HG02852 (cell line): ENCODE results near the gene MYCN.

Experiments used
- ATAC-seq: cut with Tn5 transposase; IDR thresholded peaks from one replicate; pipeline ENCODE4 v1.9.1; 2021; ENCODE audit warnings: mild to moderate bottlenecking, moderate library complexity; ENCODE audit not compliant: unreplicated experiment

The MYCN gene

DNA sequence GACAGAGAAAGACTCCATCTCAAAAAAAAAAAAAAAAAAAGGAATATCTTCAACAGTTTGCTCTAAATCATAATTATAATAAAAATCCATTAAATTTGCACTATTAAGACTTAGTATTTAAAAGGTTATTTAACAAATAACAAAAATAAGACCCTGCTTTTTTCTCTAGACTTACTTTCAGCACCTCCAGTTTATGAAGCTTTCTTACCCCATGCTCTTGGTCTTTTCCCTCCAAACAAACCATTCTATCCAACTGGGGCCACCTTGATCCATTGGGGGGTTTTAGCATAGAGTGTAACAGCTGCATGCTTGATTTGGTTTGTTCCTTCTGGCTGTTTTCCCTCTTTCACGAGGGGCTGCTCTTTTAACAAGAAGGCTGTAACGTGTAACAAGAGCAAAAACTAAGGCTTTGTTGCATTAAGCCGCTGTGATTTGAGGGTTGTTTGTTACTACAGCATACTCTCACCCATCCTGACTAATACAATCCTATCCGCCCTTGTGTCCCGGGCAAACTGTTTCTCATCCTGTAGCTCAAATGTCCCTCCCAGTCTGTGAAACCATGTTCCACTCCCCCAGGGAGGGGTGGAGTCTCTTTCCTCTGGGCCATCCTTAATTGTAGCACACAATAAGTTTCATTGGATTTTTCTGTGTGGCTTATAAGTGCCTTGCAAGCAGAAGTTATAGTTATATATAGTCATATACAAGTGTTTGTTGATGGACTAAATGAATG, 9.6 kb upstream of the MYCN start:
- ATAC-seq: no peak

DNA sequence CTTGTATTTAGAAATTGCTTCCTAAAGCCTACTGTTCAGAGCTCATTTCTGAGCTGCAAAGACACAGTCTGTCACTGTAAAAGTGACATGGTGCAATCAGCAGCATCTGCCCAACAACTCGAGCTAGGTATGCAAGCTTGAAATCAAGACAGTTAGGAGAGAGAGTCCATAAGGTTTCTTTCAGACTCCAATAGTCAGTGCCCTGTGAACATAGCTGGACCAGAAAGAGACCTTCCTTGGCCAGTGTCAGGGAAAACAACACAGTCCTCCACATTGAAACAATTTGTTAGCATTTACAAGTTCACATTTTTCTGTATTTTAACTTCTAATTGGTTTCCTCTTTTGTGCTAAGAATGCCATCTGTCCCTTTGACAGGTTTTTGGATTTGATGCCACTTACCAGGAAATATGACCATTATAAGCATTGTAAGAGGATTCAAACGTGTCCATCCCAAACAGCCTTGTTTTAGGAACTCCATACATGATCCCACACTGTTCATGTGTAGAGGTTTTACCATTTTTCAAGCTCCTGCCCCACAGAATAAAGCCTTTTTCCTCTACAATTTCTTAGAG, 8.9 kb upstream of the MYCN start:
- ATAC-seq: no peak

DNA sequence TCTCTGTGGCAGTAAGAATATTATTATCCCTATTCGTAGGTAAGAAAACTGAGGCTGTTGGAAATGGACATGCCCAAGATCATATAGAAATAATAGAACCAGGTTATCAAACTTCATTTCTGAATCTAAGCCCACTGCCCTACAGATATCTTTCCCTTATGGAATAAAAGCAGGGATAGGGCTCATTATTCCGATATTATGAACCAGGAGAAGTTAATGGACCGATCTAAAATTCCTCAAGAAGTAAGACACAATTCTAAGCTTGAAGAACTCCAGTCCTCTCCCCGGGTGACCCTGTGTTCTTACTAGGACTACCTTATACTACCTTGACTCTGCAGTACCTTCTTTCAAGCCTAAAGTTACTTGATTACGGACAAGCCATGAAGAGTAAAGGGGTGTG, 8.4 kb upstream of the MYCN start:
- ATAC-seq: no peak

DNA sequence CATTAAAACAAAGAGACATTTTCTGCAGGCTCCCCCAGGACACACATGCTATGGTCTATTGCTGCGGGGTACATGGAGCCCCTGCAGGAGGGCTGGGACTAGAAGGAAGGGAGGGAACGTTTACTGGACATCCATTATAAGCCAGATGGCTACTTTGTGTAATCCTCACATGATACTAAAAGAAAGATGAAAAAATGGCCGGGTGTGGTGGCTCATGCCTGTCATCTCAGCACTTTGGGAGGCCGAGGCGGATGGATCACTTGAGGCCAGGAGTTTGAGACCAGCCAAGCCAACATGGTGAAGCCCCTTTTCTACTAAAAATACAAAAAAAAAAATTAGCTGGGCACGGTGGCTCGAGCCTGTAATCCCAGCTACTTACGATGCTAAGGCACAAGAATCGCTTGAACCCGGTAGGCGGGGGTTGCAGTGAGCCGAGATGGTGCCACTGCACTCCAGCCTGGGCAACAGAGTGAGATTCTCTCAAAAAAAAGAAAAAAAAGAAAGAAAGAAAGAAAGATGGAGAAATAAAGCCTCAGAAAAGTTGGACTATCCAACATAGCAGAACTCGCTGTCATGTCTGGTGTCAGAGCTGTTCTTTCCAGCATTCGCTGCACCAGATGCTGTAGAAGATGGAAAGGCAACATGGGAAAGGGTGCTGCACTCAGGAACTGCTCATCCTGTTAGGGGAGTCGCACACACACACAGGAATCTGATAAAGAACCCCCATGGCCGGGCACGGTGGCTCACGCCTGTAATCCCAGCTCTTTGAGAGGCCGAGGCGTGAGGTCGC, 7.8 kb upstream of the MYCN start:
- ATAC-seq: no peak

DNA sequence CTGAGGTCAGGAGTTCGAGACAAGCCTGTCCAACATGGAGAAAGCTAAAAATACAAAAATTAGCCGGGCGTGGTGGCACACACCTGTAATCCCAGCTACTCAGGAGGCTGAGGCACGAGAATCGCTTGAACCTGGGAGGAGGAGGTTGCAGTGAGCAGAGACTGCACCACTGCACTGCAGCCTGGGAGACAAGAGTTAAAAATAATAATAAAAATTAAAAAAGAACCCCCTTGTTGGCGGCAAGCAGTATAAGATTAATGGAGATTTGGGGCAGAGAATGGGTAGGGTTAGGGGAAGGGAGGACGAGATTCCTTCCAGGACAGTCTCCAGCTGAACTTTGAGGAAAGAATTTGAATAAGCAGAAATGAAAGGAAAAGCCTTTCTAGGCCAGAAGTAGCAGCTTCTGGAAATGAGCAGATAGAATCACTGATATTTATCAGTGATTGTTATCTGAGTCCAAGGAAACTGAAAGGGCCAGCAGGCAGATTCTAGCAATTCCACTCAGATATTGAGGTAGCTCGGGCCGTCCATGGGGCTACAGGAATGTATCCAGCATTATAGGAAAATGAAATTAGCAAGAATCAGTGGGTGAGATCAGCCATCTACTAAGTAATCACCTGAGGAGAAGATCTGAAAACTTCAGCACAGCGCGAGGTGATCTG, 7.0 kb upstream of the MYCN start:
- ATAC-seq: no peak

DNA sequence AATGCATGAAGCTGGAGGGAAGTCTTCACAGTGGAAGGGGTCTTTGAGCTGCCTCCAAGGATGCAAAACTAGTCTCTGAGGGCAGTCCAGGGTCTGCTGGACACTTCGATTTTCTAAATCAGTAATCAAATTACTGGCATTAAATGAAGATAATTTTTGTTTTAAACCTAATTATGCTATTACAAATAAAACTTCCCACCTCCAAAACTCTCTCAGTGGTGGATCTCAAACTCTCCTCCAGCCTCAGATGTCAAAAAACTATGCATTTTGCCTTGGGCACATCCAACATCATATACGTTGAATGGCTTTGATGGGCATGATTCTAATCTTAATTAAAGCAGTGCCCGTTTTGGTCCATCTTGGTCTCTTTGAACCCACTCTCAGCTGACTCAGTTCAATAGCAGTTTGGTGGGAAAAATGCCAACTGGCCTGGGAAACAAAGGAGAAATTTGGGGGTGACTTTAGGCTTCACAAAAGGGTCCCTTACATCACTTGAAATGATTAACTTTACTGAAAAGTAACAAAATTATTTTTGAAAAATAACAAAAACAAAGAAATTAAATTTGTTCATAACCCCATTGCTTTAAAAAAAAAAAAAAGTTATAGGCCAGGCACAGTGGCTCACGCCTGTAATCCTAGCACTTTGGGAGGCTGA, 5.9 kb upstream of the MYCN start:
- no peak for ATAC-seq

DNA sequence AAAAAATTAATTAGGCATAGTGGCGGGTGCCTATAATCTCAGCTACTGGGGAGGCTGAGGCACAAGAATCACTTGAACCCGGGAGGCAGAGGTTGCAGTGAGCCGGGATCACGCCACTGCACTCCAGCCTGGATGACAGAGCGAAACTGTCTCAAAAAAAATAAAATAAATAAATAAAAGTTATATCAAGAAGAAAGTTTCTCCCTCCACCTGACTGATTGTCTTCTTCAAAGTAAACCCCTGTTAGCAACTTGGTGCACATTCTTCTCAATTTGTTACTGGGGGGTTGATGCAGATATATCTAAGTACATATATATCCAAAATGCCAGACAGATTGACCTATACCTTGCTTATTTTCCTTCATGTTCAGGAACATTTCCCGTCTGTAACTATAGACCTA, 5.2 kb upstream of the MYCN start:
- ATAC-seq: no peak

DNA sequence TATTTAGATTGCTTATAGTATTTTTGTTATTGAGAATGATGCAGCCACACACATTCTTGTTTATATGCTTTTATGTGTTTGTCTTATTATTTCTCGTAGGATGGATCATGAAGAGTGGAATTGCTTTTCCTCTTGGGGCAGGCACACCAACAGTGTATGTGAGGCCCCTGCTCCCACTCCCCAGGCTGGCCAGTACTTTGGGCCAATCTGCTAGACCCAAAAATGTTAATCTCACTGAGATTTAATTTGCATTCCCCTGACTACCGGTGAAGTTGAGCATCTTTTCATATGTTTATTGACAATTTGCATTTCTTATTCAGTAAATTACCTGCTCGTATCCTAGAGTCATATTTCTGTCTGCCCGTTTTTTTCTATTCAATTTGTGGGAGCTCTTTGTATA, 4.7 kb upstream of the MYCN start:
- no peak for ATAC-seq

DNA sequence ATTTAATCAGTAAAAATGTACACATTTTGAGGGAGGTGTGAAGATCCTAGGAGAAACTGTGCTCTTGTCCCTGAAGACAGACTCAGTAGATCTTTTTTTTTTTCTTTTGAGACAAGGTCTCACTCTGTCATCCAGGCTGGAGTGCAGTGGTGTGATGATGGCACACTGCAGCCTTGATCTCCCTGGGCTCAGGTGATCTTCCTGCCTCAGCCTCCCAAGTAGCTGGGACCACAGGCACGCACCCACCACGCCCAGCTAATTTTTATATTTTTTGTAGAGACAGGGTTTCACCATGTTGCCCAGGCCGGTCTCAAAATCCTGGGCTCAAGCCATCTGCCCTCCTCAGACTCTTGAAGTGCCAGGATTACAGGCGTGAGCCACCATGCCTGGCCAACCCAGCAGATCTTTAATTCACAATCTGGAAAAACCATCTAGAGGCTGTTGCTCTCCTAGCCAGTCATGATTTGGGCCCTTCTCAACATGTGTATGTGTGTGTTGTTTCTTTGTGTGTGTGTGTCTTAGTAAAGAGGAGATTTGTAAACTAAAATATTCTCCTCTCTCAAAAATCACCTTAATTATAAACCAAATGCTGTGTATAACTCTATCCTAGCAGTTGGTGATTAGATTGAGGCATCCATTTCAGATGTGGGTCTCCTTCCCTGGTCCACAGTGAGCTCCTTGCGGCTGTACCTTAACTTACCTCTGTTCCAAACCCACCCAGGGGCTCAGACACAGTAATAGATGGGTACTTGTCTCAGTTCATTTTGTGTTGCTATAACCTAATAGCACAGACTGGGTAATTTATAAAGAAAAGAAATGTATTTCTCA, 3.9 kb upstream of the MYCN start:
- ATAC-seq: no peak

DNA sequence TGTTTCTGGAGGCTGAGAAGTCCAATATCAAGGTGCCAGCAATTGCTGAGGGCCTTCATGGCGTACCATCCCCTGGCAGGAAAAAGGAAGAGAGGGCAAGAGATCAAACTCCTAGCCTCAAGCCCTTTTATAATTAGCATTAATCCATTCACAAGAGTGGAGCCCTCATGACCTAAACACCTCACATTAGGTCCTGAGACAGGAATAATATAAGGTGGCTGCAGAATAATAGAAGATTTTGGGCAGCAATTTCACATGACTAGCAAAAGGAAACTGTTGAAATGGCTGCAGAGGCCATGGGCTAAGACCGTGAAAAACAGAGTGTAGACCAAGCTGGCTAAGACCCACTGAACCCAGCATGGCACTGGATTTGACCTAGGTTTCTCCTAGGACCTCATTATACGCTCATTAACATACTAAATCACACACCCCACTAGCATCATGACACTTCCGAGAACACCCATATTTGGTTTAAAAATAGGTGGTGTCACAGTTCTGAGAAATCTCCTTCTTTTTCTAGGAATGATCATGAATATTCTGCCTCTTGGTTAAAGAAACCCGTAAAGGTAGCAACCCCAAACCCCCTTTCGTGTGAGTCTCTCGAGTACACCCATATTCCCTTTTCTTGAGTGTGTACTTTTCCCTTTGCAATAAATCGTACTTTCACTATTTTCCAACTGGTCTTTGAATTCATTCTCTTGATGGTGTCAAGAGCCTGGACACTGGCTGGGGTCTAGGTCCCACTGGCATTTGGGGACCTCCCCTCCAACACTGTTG, 3.1 kb upstream of the MYCN start:
- ATAC-seq: no peak

DNA sequence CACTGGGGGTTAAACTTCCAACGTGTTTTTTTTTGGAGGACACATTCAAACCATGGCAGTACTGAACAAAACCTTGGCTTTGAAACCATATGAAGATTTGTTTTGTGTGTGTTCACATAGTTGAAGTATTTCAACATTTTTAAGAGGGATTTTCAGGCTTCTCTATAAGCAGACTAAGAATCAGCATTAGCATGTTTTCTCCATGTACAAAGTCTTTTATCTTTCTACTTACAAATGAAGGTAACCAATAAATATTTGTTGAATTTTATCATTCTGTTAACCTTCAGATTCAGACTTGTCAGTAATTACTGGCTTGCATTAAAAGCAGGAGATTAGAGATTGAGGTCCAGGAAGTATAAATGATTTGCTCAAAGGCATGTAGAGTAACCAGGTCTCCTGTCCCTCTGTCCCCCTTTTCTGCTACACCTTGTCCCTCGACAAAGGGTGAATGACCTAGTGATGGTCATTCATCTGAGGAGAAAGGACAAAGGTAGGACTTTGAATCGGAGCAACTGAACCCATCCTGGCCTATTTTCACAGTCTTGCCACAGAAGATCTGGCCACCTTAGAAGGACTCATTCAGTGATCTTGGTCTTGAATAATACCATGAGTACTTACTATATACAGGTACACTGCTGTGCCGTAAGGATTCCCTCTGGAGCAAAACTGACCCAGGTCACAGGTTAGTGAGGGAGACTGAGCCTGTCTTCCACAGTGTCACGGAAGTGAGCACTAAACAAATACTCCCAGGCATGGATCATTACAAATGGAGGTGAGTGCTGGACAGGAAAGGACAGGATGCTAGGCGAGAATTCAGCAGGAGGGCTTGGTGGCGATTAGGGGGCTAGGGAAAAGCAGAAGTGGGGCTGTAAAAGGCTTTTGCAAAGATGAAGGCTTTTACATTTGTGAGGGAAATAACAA, 2.2 kb upstream of the MYCN start:
- ATAC-seq: no peak

DNA sequence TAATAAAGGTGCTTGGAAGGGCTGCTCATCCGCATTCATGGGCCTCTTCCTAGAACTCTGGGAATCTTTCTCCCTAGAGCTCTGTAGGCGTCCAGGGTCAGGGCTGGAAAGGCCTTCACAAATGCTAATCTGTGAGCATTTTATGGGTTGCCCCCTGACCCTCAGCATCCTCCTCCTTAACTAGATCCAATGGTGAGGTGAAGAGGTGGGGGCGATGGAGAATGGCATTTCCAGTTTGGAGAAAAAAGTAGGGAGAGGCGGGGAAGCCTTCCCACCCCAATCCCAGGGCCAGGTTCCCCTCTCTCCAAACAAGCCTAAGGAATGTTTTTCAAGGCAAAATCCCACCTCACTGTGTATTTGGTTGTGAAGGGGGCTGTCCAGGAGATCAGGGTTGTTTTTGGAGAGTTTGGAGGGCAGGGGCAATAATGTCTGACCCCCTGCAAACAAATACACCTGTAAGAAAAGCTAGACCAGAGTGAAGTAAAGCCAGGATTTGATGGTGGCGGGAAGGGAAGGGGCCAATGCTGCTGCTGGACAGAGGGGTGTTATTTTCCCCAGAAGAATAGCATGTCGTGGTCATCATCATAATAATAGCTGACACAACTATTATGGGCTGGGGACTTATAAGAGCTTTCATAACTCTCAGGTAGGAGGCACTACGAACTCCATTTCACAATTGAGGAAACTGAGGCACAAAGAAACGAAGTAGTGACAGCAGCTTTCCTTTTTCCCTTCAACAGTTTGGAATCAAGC, 1.4 kb upstream of the MYCN start:
- no peak for ATAC-seq

DNA sequence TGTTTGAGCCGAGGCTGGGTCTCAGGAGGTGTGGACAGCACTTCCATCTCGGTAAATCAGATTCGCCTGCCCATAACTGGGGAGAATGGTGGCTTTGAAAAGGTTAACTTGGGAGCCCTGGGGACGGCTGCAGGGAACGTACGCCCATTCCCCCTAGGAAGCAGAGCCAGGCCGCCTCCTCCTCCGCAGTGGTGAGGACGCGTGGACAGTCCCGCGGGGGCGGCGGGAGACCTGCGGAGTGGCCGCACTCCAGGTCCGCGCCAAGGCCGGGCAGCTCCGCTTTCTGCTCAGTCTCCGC, 845 bp upstream of the MYCN start:
- peak; percentile 73 for ATAC-seq

DNA sequence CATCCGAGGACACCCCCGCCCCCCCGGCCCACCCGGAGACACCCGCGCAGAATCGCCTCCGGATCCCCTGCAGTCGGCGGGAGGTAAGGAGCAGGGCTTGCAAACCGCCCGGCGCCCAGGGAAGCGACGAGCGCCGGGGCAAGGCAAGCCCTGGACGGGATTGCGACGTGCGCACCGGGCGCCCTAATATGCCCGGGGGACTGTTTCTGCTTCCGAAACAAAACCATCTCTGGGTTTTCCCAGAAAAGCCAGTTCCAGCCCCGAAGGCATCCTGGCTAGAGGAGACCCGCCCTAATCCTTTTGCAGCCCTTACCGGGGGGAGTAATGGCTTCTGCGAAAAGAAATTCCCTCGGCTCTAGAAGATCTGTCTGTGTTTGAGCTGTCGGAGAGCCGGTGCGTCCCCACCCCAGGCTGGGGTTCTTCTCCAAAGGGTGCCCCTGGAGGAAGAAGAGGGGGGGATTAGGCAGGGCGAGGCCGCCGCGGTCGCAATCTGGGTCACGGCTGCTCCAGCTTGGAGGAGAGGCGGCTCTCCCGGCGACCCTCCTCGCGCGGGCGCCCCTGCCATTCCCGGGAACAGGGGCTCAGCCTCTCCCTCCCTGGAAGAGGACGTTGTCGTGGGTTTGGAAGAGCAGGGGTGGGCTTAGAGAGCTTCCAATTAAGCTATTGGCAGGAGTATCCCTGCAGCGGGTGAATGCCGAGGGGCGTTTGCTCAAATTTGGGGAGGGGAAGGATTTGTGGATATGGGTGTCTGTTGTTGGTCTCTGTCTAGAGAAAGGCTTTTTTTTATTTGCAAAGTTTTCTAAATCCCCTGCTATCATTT, 521 bp downstream of the MYCN start:
- ATAC-seq: no peak

DNA sequence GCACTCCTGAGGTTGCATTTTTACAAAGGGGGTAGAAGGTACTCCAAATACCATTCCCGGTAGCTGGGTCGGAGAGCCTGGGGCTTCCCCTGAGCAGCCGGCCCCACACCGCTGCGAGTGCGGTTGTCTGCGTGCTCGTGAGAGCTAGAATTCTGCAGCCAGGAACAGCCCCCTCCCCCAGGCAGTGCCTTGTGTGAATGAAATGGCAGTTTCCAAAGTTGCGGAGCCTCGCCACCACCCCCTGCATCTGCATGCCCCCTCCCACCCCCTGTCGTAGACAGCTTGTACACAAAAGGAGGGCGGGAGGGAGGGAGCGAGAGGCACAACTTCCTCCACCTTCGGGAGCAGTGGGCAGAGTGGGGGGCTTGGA, 1.1 kb downstream of the MYCN start:
- no peak for ATAC-seq

DNA sequence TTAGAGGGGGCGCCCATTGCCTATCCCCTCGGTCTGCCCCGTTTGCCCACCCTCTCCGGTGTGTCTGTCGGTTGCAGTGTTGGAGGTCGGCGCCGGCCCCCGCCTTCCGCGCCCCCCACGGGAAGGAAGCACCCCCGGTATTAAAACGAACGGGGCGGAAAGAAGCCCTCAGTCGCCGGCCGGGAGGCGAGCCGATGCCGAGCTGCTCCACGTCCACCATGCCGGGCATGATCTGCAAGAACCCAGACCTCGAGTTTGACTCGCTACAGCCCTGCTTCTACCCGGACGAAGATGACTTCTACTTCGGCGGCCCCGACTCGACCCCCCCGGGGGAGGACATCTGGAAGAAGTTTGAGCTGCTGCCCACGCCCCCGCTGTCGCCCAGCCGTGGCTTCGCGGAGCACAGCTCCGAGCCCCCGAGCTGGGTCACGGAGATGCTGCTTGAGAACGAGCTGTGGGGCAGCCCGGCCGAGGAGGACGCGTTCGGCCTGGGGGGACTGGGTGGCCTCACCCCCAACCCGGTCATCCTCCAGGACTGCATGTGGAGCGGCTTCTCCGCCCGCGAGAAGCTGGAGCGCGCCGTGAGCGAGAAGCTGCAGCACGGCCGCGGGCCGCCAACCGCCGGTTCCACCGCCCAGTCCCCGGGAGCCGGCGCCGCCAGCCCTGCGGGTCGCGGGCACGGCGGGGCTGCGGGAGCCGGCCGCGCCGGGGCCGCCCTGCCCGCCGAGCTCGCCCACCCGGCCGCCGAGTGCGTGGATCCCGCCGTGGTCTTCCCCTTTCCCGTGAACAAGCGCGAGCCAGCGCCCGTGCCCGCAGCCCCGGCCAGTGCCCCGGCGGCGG, 1.7 kb downstream of the MYCN start:
- no peak for ATAC-seq
